Measurements from ENCODE around the gene C13orf46. TPM values are rescaled to one million over a fixed set of nuclear protein-coding genes. Genes with fewer than 3 reads are reported as not detected.

C13orf46 gene
- polyA plus RNA-seq, 4 donors: 0.04 to 0.23 (median 0.14) TPM

- no peak for DNase-seq (ENCODE audit: low read depth in 4 of 4, low spot score in 3 of 4)
Measured at GRCh38 chr13:113941571-113942191, 32.2 kb downstream of the C13orf46 start.

GRCh38 chr13:113939944-113940297, 34.0 kb downstream of the C13orf46 start:
- DNase-seq (ENCODE audit: low read depth in 4 of 4, low spot score in 3 of 4): no peak

GRCh38 chr13:113939129-113939943, 34.5 kb downstream of the C13orf46 start:
- no peak for DNase-seq (ENCODE audit: low read depth in 4 of 4, low spot score in 3 of 4)

GRCh38 chr13:113938716-113939115, 35.2 kb downstream of the C13orf46 start:
- no peak for DNase-seq (ENCODE audit: low read depth in 4 of 4, low spot score in 3 of 4)

GRCh38 chr13:113938246-113938645, 35.6 kb downstream of the C13orf46 start:
- no peak for DNase-seq (ENCODE audit: low read depth in 4 of 4, low spot score in 3 of 4)

- no peak for DNase-seq (ENCODE audit: low read depth in 4 of 4, low spot score in 3 of 4)
Measured at GRCh38 chr13:113937527-113938180, 36.2 kb downstream of the C13orf46 start.

- DNase-seq (ENCODE audit: low read depth in 4 of 4, low spot score in 3 of 4): no peak
Measured at GRCh38 chr13:113937073-113937472, 36.8 kb downstream of the C13orf46 start.

GRCh38 chr13:113936166-113936965, 37.5 kb downstream of the C13orf46 start:
- no peak for DNase-seq (ENCODE audit: low read depth in 4 of 4, low spot score in 3 of 4)

- DNase-seq (ENCODE audit: low read depth in 4 of 4, low spot score in 3 of 4): no peak
Measured at GRCh38 chr13:113935001-113935844, 38.7 kb downstream of the C13orf46 start.

GRCh38 chr13:113934576-113934975, 39.3 kb downstream of the C13orf46 start:
- no peak for DNase-seq (ENCODE audit: low read depth in 4 of 4, low spot score in 3 of 4)

GRCh38 chr13:113933901-113934300, 40.0 kb downstream of the C13orf46 start:
- DNase-seq (ENCODE audit: low read depth in 4 of 4, low spot score in 3 of 4): no peak

GRCh38 chr13:113931841-113932459, 41.9 kb downstream of the C13orf46 start:
- DNase-seq (ENCODE audit: low read depth in 4 of 4, low spot score in 3 of 4): no peak

GRCh38 chr13:113930671-113931637, 42.9 kb downstream of the C13orf46 start:
- no peak for DNase-seq (ENCODE audit: low read depth in 4 of 4, low spot score in 3 of 4)

GRCh38 chr13:113929628-113930615, 44.0 kb downstream of the C13orf46 start:
- no peak for DNase-seq (ENCODE audit: low read depth in 4 of 4, low spot score in 3 of 4)

GRCh38 chr13:113928685-113929627, 44.9 kb downstream of the C13orf46 start:
- DNase-seq (ENCODE audit: low read depth in 4 of 4, low spot score in 3 of 4): no peak

All from left renal pelvis (tissue), 4 donors.